Effector memory CD4-positive, alpha-beta T cell (primary cell): ENCODE data around the gene ZNF415.

Experiments
- DNase-seq, 3 donors: peaks; one replicate each; pipeline ENCODE4 v3.0.0-alpha.2; 2020
- H3K27ac ChIP-seq: 2 replicates; pipeline ENCODE4 v1.7.0; 2013; ENCODE audit warnings: mild to moderate bottlenecking, low read length, moderate library complexity; ENCODE audit not compliant: insufficient read depth, poor library complexity, severe bottlenecking
- H3K27me3 ChIP-seq: replicated peaks from 2 replicates; pipeline ENCODE4 v1.7.0; 2013; ENCODE audit warnings: mild to moderate bottlenecking, low read length; ENCODE audit not compliant: insufficient read depth, control insufficient read depth, poor library complexity, severe bottlenecking
- H3K36me3 ChIP-seq: 2 replicates; pipeline ENCODE4 v1.7.0; 2013; ENCODE audit warnings: mild to moderate bottlenecking, low read length, moderate library complexity; ENCODE audit not compliant: control insufficient read depth, insufficient read depth
- H3K4me1 ChIP-seq: 2 replicates; pipeline ENCODE4 v1.7.0; 2013; ENCODE audit warnings: low read length, mild to moderate bottlenecking; ENCODE audit not compliant: control insufficient read depth, insufficient read depth, poor library complexity, severe bottlenecking
- H3K4me3 ChIP-seq: 2 replicates; pipeline ENCODE4 v1.7.0; 2013; ENCODE audit warnings: low read length, low read depth, mild to moderate bottlenecking; ENCODE audit not compliant: insufficient read depth, poor library complexity, severe bottlenecking
- H3K9me3 ChIP-seq: 2 replicates; pipeline ENCODE4 v1.7.0; 2013; ENCODE audit warnings: mild to moderate bottlenecking, low read length, moderate library complexity; ENCODE audit not compliant: control insufficient read depth

ZNF415 gene

DNA sequence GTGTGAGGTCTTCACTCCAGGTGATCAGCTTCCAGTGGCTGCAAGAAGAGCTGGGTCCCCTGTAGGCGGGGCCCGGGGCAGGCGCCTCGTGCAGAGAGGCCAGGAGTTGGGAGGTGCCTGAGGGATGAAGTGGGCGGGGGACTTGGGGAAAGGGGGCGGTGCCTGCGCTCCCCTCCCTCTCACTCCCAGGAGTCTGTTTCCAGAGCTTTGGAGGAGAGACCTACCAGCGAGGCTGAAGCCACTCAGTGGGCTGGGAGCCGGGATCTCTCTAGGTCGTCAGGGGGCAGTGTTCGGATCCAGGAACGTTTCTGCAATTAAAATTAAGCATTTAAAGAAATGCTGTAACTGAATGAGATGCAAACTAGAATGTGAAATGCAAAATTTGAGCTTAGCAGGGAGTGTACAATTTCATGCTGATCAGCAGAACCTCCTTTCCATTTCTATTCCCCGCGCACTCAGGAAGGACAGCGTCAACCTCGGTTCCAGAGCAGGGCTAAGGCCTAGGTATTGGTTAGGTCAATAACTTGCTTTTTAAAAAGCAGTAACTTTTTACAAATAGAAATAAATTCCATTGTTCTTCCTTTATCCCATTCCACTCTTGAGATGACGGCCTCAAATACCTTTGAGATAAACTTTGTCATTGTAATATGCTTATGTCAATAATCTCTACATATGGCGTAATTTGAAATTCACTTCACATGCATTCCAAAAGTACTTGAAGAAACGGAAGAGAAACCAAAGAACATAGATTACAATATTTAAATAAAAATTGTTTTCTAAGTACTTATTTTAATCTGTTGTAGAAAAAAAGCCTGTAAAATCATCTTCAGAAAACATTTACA lies 41.1 kb downstream of the ZNF415 start:
- Histone ChIP-seq H3K27me3 (no peaks in the 10 kb centered on the region), H3K36me3 (peaks cover 36% of the 10 kb centered on the region), H3K4me1 (no peaks in the 10 kb centered on the region), H3K27ac (no peak overlapping the region), H3K4me3 (no peak overlapping the region), H3K9me3 (no peaks in the 10 kb centered on the region)
- no peak for DNase-seq

DNA sequence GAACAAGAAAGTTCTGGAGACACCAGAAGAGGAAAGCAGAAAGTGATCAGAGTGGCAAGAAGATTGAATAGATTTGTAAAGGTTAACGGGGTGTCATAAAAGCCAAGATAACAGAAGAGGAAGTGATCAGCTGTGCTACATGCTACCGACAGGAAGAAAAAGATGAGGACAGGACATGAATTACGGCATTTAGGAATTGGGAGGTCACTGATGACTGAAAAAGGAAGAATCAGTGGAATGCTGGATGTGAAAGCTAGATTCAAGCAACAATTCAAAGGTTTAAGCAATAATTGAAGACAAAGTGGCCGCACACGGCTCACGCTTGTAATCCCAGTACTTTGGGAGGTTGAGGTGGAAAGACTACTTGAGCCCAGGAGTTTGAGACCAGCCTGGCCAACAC lies 44.6 kb downstream of the ZNF415 start:
- Histone ChIP-seq H3K27me3 (no peaks in the 10 kb centered on the region), H3K36me3 (peaks cover 66% of the 10 kb centered on the region), H3K9me3 (peaks cover 2% of the 10 kb centered on the region), H3K4me3 (no peak overlapping the region), H3K4me1 (no peaks in the 10 kb centered on the region), H3K27ac (no peak overlapping the region)
- no peak for DNase-seq

DNA sequence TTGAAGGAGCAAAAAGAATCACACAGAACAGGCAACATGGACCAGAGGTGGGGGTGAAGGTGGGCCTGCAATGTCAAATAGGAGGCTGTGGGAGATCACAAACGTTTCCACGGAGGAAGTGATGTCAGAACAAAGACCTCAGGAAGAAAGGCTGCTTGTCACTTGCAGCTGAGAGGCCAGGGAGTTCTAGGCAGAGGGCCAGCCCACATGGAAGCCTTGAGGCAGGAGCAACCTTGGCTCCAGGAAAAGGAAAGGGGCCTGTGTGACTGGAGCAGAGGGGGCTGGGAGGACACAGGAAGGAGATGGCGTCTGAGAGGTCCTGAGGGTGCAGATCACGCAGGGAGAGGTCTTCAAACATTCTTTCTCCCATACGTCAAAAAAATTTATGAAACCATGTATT lies 45.8 kb downstream of the ZNF415 start:
- H3K4me3 ChIP-seq, result no peak overlapping the region
- H3K27ac ChIP-seq, result no peak overlapping the region
- H3K4me1 ChIP-seq, result no peaks in the 10 kb centered on the region
- H3K9me3 ChIP-seq, result peaks cover 10% of the 10 kb centered on the region
- H3K27me3 ChIP-seq, result no peaks in the 10 kb centered on the region
- no peak for DNase-seq
- H3K36me3 ChIP-seq, result peaks cover 70% of the 10 kb centered on the region

DNA sequence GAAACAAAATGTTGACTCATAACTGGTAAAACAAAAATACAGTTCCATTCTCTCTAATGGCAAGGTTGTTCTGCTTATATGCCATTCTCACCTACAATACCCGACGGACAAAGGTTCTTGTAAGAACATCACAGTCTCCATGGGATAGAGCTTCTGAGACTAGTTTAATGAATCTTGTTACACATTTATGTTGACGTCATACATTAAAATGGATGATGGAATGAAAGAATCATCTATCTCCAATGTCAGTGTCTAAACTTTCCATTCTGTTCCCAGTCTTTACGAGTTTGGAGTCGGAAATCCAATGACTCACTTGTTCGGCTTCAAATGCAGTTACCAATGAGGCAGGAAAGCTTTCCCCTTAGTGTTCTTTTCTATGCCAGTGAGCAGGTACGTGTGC lies 47.2 kb downstream of the ZNF415 start:
- Histone ChIP-seq H3K27me3 (no peaks in the 10 kb centered on the region), H3K9me3 (peaks cover 10% of the 10 kb centered on the region), H3K4me1 (no peaks in the 10 kb centered on the region), H3K4me3 (no peak overlapping the region), H3K36me3 (peaks cover 60% of the 10 kb centered on the region), H3K27ac (no peak overlapping the region)
- no peak for DNase-seq

- no peaks in the 10 kb centered on the region for H3K27me3 ChIP-seq
- no peak overlapping the region for H3K27ac ChIP-seq
- H3K4me3 ChIP-seq, result no peak overlapping the region
- peaks cover 54% of the 10 kb centered on the region for H3K36me3 ChIP-seq
- DNase-seq, result no peak
- H3K9me3 ChIP-seq, result peaks cover 17% of the 10 kb centered on the region
- H3K4me1 ChIP-seq, result no peaks in the 10 kb centered on the region
Measured at GRCh38 chr19:53082929-53083328, 49.8 kb downstream of the ZNF415 start.

DNA sequence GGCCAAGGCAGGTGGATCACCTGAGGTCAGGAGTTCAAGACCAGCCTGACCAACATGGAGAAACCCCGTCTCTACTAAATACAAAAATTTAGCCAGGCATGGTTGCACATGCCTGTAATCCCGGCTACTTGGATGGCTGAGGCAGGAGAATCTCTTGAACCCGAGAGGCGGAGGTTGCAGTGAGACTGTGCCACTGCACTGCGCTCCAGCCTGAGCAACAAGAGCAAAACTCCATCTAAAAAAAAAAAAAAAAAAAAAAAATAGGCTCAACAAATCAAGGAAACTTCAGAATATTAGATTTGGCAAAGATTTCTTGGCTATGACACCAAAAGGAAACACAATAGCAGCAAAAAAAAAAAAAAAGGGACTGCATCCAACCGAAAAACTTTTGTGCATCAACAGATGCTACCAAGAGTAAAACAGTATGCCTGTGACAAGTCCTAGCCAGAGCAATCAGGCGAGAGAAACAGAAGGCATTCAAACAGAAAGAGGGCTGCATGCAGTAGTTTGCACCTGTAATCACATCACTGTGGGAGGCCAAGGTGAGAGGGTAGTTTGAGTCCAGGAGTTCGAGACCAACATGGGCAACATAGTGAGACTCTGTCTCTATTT lies 53.3 kb downstream of the ZNF415 start:
- peaks cover 50% of the 10 kb centered on the region for H3K36me3 ChIP-seq
- peaks cover 29% of the 10 kb centered on the region for H3K9me3 ChIP-seq

GRCh38 chr19:53078668-53079067 lies 54.0 kb downstream of the ZNF415 start:
- Histone ChIP-seq H3K27me3 (no peaks in the 10 kb centered on the region), H3K4me1 (no peaks in the 10 kb centered on the region), H3K4me3 (no peak overlapping the region), H3K36me3 (peaks cover 51% of the 10 kb centered on the region), H3K27ac (no peak overlapping the region), H3K9me3 (peaks cover 29% of the 10 kb centered on the region)
- DNase-seq, result no peak

More for the DNA sequence above, 53.3 kb downstream of the ZNF415 start:
- no peak overlapping the region for H3K4me3 ChIP-seq
- no peaks in the 10 kb centered on the region for H3K27me3 ChIP-seq
- H3K27ac ChIP-seq, result no peak overlapping the region
- DNase-seq, result no peak
- no peaks in the 10 kb centered on the region for H3K4me1 ChIP-seq

- Histone ChIP-seq H3K4me1 (no peaks in the 10 kb centered on the region), H3K27me3 (no peaks in the 10 kb centered on the region), H3K4me3 (no peak overlapping the region), H3K36me3 (peaks cover 62% of the 10 kb centered on the region), H3K9me3 (peaks cover 31% of the 10 kb centered on the region), H3K27ac (no peak overlapping the region)
- DNase-seq, result no peak
Measured at GRCh38 chr19:53076984-53077383, 55.7 kb downstream of the ZNF415 start.

DNA sequence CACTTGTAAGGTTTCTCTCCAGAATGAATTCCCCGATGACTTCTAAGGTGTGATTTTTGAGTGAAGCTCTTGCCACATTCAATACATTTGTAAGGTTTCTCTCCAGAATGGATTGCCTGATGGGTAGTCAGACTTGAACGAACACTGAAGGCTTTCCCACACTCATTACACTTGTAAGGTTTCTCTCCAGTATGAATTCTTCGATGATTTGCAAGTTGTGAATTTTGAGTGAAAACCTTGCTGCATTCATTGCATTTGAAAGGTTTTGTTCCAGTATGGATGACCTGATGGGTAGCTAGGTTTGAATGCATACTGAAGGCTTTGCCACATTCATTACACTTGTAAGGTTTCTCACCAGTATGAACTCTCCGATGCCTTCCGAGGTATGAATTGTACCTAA lies 63.9 kb downstream of the ZNF415 start:
- Histone ChIP-seq H3K9me3 (peaks cover 62% of the 10 kb centered on the region), H3K4me1 (no peaks in the 10 kb centered on the region), H3K36me3 (peaks cover 51% of the 10 kb centered on the region), H3K27me3 (no peaks in the 10 kb centered on the region), H3K27ac (no peak overlapping the region), H3K4me3 (no peak overlapping the region)
- no peak for DNase-seq

- Histone ChIP-seq H3K9me3 (peaks cover 65% of the 10 kb centered on the region), H3K27ac (no peak overlapping the region), H3K27me3 (no peaks in the 10 kb centered on the region), H3K4me3 (no peak overlapping the region), H3K36me3 (peaks cover 45% of the 10 kb centered on the region), H3K4me1 (no peaks in the 10 kb centered on the region)
- no peak for DNase-seq
Measured at GRCh38 chr19:53068199-53068598, 64.5 kb downstream of the ZNF415 start.
